HCT116 (cell line): ENCODE results near the gene ATP5F1A. TPM values are rescaled to one million over a fixed set of nuclear protein-coding genes. Genes with fewer than 3 reads are reported as not detected.

Source experiments
- ATAC-seq: fragments of 200-7000 bp; cut with Tn5 transposase; 2 replicates; pipeline ENCODE4 v1.9.1; 2020; ENCODE audit warnings: mild to moderate bottlenecking, moderate library complexity
- BruUV-seq: library from RNA; stranded (reverse); fragments of 400-500 nt; replicated peaks from 2 replicates; lab custom pipeline; 2021; lab: Mats Ljungman, UMichigan
- CTCF ChIA-PET: fragments of 300-600 bp; sonication (Branson Sonifier 250); formaldehyde crosslinking; loops from one replicate; lab custom pipeline; 2021; ENCODE audit warnings: antibody characterized with exemption; lab: Charles Lee
- POLR2A ChIA-PET: fragments of 300-600, 350-600 bp; sonication (Branson Sonifier 250); formaldehyde crosslinking; loops from one replicate; lab custom pipeline; 2021; ENCODE audit warnings: antibody characterized with exemption; lab: Charles Lee
- RAD21 ChIA-PET, 2 experiments: fragments of 300-600 bp; sonication (Branson Sonifier 250); formaldehyde crosslinking; loops; one replicate each; lab custom pipeline; 2023; ENCODE audit warnings: low total read pairs in 2 of 2; ENCODE audit not compliant: uncharacterized antibody in 2 of 2, unreplicated experiment in 2 of 2, low non-redundant PET in 1 of 2; lab: Charles Lee
- DNase-seq: peaks from one replicate; pipeline ENCODE4 v3.0.0-alpha.2; 2010; ENCODE audit warnings: low read depth, low spot score
- H2AFZ ChIP-seq: fragments of 200-600 bp; shearing (Covaris generic), sonication (generic); 2 replicates; pipeline ENCODE4 v1.6.1; 2017; ENCODE audit warnings: low read depth, mixed run types, mixed read lengths, antibody characterized with exemption, low read length; ENCODE audit not compliant: poor library complexity, severe bottlenecking
- H3K27ac ChIP-seq: 2 replicates; pipeline ENCODE4 v1.5.1; 2012; ENCODE audit warnings: low read depth, low read length
- H3K27me3 ChIP-seq: fragments of 200-600 bp; sonication (generic); 2 replicates; pipeline ENCODE4 v1.6.1; 2016; ENCODE audit warnings: mixed run types, low read length, mixed read lengths; ENCODE audit not compliant: insufficient read depth
- H3K36me3 ChIP-seq, 2 experiments: fragments of 200-500 bp in 1 of 2; fragments of 200-600 bp in 1 of 2; sonication (Bioruptor generic) in 1 of 2; sonication (generic) in 1 of 2; 2 replicates each; pipeline versions ENCODE4 v1.5.1 to v1.6.1; 2014 to 2016; ENCODE audit warnings: low read length in 2 of 2, inconsistent platforms in 1 of 2, mixed read lengths in 1 of 2, mixed run types in 1 of 2; ENCODE audit not compliant: insufficient read depth in 2 of 2, control insufficient read depth in 1 of 2
- H3K4me1 ChIP-seq, 2 experiments: fragments of 200-600 bp in 1 of 2; sonication (generic) in 1 of 2; 2 replicates each; pipeline versions ENCODE4 v1.5.1 to v1.6.1; 2012 to 2017; ENCODE audit warnings: low read length in 2 of 2, inconsistent platforms in 1 of 2, mild to moderate bottlenecking in 1 of 2, mixed read lengths in 1 of 2, mixed run types in 1 of 2, moderate library complexity in 1 of 2; ENCODE audit not compliant: insufficient read depth in 2 of 2, control insufficient read depth in 1 of 2
- H3K4me2 ChIP-seq: fragments of 200-600 bp; sonication (generic); 2 replicates; pipeline ENCODE4 v1.6.1; 2017; ENCODE audit warnings: mixed run types, low read length, mixed read lengths
- H3K4me3 ChIP-seq, 2 experiments: fragments of 200-600 bp in 1 of 2; sonication (generic) in 1 of 2; replicated peaks in 1 of 2; 2 replicates each; pipeline ENCODE4 v1.5.1; 2011 to 2016; ENCODE audit warnings: low read length in 2 of 2, control low read depth in 1 of 2, low read depth in 1 of 2, mild to moderate bottlenecking in 1 of 2, mixed read lengths in 1 of 2, mixed run types in 1 of 2
- H3K79me2 ChIP-seq: fragments of 200-600 bp; sonication (generic); 2 replicates; pipeline ENCODE4 v1.6.1; 2017; ENCODE audit warnings: mild to moderate bottlenecking, mixed run types, low read length, moderate library complexity, mixed read lengths; ENCODE audit not compliant: insufficient read depth
- H3K9ac ChIP-seq: fragments of 200-600 bp; sonication (generic); 2 replicates; pipeline ENCODE4 v1.6.1; 2016; ENCODE audit warnings: low read length, mixed read lengths
- H3K9me2 ChIP-seq: fragments of 200-600 bp; sonication (generic), shearing (Covaris generic); 2 replicates; pipeline ENCODE4 v1.6.1; 2017; ENCODE audit warnings: mixed run types, mild to moderate bottlenecking, moderate library complexity; ENCODE audit not compliant: insufficient read depth
- H3K9me3 ChIP-seq, 2 experiments: fragments of 200-500 bp in 1 of 2; fragments of 200-600 bp in 1 of 2; sonication (Bioruptor generic) in 1 of 2; sonication (generic) in 1 of 2; 2 replicates each; pipeline ENCODE4 v1.6.1; 2014 to 2017; ENCODE audit warnings: low read length in 2 of 2, mixed read lengths in 2 of 2, inconsistent platforms in 1 of 2, low read depth in 1 of 2, mild to moderate bottlenecking in 1 of 2, mixed run types in 1 of 2, moderate library complexity in 1 of 2; ENCODE audit not compliant: control insufficient read depth in 1 of 2, insufficient read depth in 1 of 2
- H4K20me1 ChIP-seq: fragments of 200-600 bp; sonication (generic), shearing (Covaris generic); 2 replicates; pipeline ENCODE4 v1.6.1; 2017; ENCODE audit warnings: mixed run types, mild to moderate bottlenecking, moderate library complexity; ENCODE audit not compliant: insufficient read depth
- CEBPB ChIP-seq: IDR thresholded peaks from 2 replicates; pipeline ENCODE4 v1.6.1; 2012; ENCODE audit warnings: low read depth
- FOSL1 ChIP-seq: IDR thresholded peaks from 2 replicates; pipeline ENCODE4 v1.6.1; 2012; ENCODE audit warnings: low read depth
- MAX ChIP-seq: IDR thresholded peaks from 2 replicates; pipeline ENCODE4 v1.6.1; 2012
- POLR2A ChIP-seq: IDR thresholded peaks from 2 replicates; pipeline ENCODE4 v1.7.0; 2011; ENCODE audit warnings: borderline replicate concordance; ENCODE audit not compliant: insufficient read depth, insufficient read length; ENCODE audit errors: extremely low read depth
- POLR2AphosphoS5 ChIP-seq: IDR thresholded peaks from 2 replicates; pipeline ENCODE4 v1.6.1; 2011; ENCODE audit warnings: mild to moderate bottlenecking, low read depth, low read length, moderate library complexity
- SIN3A ChIP-seq: IDR thresholded peaks from 2 replicates; pipeline ENCODE4 v1.6.1; 2012; ENCODE audit warnings: low read depth
- SP1 ChIP-seq: IDR thresholded peaks from 2 replicates; pipeline ENCODE4 v1.6.1; 2012; ENCODE audit warnings: low read depth
- TCF7L2 ChIP-seq: IDR thresholded peaks from 2 replicates; pipeline ENCODE4 v1.7.0; 2011; ENCODE audit warnings: borderline replicate concordance, inconsistent platforms; ENCODE audit not compliant: insufficient read depth, insufficient read length; ENCODE audit errors: extremely low read depth
- ZFX ChIP-seq: fragments of 450-650 bp; IDR thresholded peaks from 2 replicates; pipeline ENCODE4 v1.6.1; 2017
- ZNF274 ChIP-seq: fragments of 200-500 bp; sonication (Bioruptor generic); IDR thresholded peaks from 2 replicates; pipeline ENCODE4 v1.6.1; 2014; ENCODE audit warnings: mild to moderate bottlenecking, low read depth, low read length, inconsistent platforms
- intact Hi-C: fragments of 100-400 bp; cut with micrococcal nuclease; formaldehyde crosslinking; loops from 2 replicates; pipeline ENCODE4 v1.10.0; 2022
- total RNA-seq: library from RNA; stranded (reverse); gene quantifications from one replicate; pipeline ENCODE4 v1.2.1, GENCODE V29; 2021; ENCODE audit not compliant: unreplicated experiment

Gene ATP5F1A
- total RNA-seq, 1 experiment from 2014 or later: 563 TPM

GRCh38 chr18:46072376-46072867, 25.7 kb downstream of the ATP5F1A start:
- ATAC-seq: peak; percentile 34
- peak overlapping the region; percentile 61; the same call in 1 of the 2 replicates for H3K27ac ChIP-seq

DNA sequence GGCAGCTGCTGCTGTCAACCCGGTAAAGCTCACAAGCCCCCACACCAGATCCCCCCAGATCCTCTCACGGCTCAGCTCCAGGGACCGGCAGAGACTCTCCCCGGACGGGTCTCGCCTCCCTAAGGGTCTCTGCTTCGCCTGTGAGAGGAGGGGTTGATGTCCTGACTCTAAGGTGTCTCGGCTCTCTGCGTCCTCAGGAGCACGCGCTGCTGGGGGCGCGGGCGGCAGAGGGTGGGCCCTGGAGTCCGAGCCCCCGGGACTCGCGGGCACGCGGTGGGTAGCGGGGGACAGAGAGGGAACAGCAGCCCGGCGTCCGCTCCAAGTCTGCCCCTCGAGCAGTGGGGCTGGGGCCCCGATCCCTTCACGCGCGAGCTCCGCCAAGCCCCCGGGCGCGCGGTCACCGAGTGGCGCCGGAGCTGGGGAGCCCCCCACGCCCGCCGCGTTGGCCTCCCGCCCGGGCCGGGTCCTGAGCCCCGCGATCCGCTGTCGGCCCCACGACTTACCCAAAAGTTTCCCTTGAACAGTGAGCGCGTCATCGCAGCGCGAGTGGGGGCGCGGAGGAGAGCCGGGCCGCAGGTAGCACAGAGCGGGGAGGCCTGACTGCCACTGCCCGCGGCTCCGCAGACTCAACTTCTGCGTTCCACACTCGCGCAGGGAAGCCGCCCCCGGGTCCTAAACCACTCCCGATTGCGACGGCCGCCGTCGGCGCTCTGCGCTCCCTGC, 26.3 kb downstream of the ATP5F1A start, which contains the start of gene PSTPIP2:
PSTPIP2 (minus strand) TSS at position 608 of the 723 bp plus-strand sequence; CDS start at position 536, 72 bp downstream.
- H3K27ac ChIP-seq: peak within 1 kb of the TSS; percentile 61; the same call in 1 of the 2 replicates
- no peaks in the 10 kb centered on the region for H3K9me3 ChIP-seq
- CTCF ChIA-PET: no interaction called here
- TF ChIP-seq SIN3A (peak; percentile 46; the same call in 1 of the 2 replicates), CEBPB (no peak), SP1 (peak; percentile 34; the same call in 1 of the 2 replicates), POLR2AphosphoS5 (peak; percentile 71), POLR2A (no peak), ZFX (peak; percentile 83), FOSL1 (peak; percentile 64), TCF7L2 (no peak)
- TF ChIP-seq, all 23 proteins: peak for 5
- ChIA-PET POLR2A (interaction anchor here (1.1 kb wide), 1 partner anchor 10 kb away, joined by 3 read pairs; no protein-coding TSS in a partner anchor), RAD21 (no interaction called here)
- peak; percentile 85 for ATAC-seq
- Histone ChIP-seq H3K9ac (peak within 1 kb of the TSS; percentile 76), H3K27me3 (no peaks in the 10 kb centered on the region), H3K36me3 (no peaks in the 10 kb centered on the region), H3K4me1 (peaks cover 18 to 47% of the 10 kb centered on the region in 2 experiments), H4K20me1 (no peaks in the 10 kb centered on the region), H3K9me2 (no peaks in the 10 kb centered on the region), H3K4me2 (peak within 1 kb of the TSS; percentile 82), H3K79me2 (peaks cover 19% of the 10 kb centered on the region; the same call in 1 of the 2 replicates), H2AFZ (peak within 1 kb of the TSS; percentile 69), H3K4me3 (peak within 1 kb of the TSS; percentile 74 to 78)
- no TSS peak for BruUV-seq
- peak; percentile 22 for DNase-seq
- intact Hi-C loops: loop anchor here (2.0 to 5.0 kb wide), 2 partner anchors 97 to 145 kb away; no protein-coding TSS in a partner anchor

More at GRCh38 chr18:46072376-46072867, 25.7 kb downstream of the ATP5F1A start:
- Histone ChIP-seq H3K9me2 (no peaks in the 10 kb centered on the region), H3K9ac (peak overlapping the region; percentile 76), H4K20me1 (no peaks in the 10 kb centered on the region), H3K4me1 (peaks cover 18 to 45% of the 10 kb centered on the region in 2 experiments), H3K27me3 (no peaks in the 10 kb centered on the region), H3K79me2 (peaks cover 19% of the 10 kb centered on the region; the same call in 1 of the 2 replicates), H3K36me3 (peaks cover 0 to 3% of the 10 kb centered on the region in 2 experiments; a peak in 1 of 4 replicates), H2AFZ (peak overlapping the region; percentile 69), H3K4me3 (peak overlapping the region; percentile 74 to 78), H3K4me2 (peak overlapping the region; percentile 82), H3K9me3 (no peaks in the 10 kb centered on the region)
- BruUV-seq: no TSS peak
- CTCF ChIA-PET: interaction anchor here (1.6 to 2.1 kb wide), 5 partner anchors 10 to 407 kb away, joined by 7 to 32 read pairs (median 16); no protein-coding TSS in a partner anchor
- POLR2A ChIA-PET: interaction anchor here (1.1 kb wide), 1 partner anchor 10 kb away, joined by 3 read pairs; no protein-coding TSS in a partner anchor
- intact Hi-C loops: loop anchor here (2.0 to 5.0 kb wide), 2 partner anchors 98 to 145 kb away; no protein-coding TSS in a partner anchor
- DNase-seq: peak; percentile 8
- no peak for TF ChIP-seq ZNF274
- no peak for TF ChIP-seq SP1
- peak; percentile 17; the same call in 1 of the 2 replicates for TF ChIP-seq ZFX
- no peak for TF ChIP-seq MAX
- TF ChIP-seq FOSL1: no peak
- RAD21 ChIA-PET: no interaction called here
